NCI-H2171 (cell line): ENCODE measurements around the gene CEP89.
"Not testable (repeated sequence)": the region's sequence is repeated elsewhere in the genome, so short reads cannot be mapped to it uniquely, and the experiment has no call there.

Experiments used
- DNase-seq: peaks from one replicate; lab custom pipeline; 2025; lab: John Stamatoyannopoulos, UW

Gene CEP89

GRCh38 chr19:32833388-32833787, 138.4 kb downstream of the CEP89 start:
- not testable (repeated sequence) for DNase-seq

- not testable (repeated sequence) for DNase-seq
Observed at GRCh38 chr19:32832825-32833224, 138.9 kb downstream of the CEP89 start.

GRCh38 chr19:32832094-32832493, 139.7 kb downstream of the CEP89 start:
- DNase-seq, result not testable (repeated sequence)

GRCh38 chr19:32831611-32832010, 140.1 kb downstream of the CEP89 start:
- no peak for DNase-seq

- DNase-seq, result no peak
Observed at GRCh38 chr19:32830231-32831014, 141.3 kb downstream of the CEP89 start.

DNA sequence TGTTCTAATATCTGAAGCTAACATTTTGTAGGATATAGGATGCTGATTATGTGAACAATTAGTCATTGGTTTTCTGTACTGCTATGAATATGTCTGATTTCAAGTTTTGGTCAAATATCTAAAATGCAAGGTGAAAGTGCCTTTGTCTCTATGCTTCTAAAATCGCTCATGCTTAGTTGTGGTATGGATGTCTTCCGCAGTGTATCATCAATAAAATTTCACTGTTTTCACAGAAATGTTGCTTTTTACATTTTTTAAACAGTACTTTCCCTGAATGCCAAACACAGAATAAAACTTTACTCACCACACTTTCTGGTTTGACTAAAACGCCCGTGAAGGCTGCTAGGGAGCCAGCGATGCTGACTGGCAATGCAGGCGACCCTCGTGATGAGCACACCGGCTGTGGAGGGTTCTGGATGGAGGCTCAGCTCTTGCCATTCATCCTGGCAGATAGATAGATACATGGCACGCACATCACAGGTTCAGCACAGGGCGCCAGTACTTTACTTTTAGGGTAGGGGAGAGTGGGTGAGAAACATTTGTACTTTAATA, 142.3 kb downstream of the CEP89 start:
- DNase-seq, result no peak

DNA sequence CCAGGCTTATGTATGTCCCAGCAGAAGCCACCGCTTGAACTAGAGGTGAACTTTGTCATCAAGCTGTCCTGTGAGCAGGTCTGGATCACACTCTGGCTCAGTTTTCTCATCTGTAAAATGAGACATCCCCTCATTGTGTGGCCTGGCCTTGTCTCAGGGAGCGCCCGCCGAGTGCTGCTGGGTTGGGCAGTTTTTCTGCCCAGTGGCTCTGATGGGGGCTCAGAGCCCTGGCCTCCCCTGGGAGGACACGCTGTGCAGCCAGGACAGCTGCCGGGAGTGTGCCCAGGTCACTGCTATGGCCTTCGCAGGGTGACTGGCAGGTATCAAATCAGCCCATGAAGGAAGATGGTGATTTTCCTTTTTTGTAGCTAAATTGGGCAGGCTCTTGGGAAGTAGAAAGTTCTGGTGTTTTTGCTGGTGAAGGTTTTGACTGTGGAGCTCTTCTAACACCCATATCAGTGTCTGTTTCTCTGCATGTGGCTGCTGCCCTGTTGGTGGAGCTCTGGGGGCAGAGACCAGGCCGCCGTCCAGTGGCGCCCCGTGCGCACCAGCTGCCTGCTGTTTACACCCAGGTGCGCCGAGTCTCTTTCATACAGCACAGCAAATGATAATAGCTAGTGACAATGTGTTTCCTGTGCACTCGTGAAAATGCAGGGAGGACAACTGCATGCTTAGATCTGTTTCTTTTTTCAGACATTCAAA, 143.0 kb downstream of the CEP89 start:
- DNase-seq, result no peak

DNA sequence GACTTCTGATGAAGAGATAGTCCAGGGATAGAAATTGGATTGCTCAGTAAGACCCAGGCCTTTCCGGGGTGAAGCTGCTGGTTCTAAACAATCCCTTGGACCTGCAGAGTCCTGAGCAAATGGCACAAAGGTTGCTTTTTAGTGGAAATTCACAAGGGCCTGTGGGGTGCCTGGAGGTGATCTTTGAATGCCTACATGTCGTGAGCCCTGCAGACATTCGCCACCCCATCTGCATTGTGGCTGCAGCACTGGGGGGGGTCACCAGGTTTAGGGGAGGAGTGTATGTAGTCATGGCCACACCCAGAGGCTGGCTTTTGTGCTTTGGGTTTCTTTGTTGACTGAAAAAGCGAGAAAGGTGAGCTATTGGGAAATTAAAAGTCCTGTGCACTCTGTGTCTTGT, 143.6 kb downstream of the CEP89 start:
- DNase-seq, result no peak
